Retinal pigment epithelial cell (primary cell): ENCODE results near the gene USP35.

ENCODE experiments used
- DNase-seq: peaks from one replicate; pipeline ENCODE4 v3.0.0-alpha.2; 2010; ENCODE audit warnings: low read depth
- H3K4me3 ChIP-seq: 2 replicates; pipeline ENCODE4 v1.5.1; 2011; ENCODE audit warnings: mild to moderate bottlenecking, low read length, control low read depth, moderate library complexity
- TF ChIP-seq, protein P1 (sequence below): conservative IDR thresholded peaks from 2 replicates; pipeline ENCODE4 v1.5.1; 2011; ENCODE audit warnings: low read depth, low read length, control low read depth, inconsistent platforms

Gene USP35

GRCh38 chr11:78253797-78254196, 65.1 kb downstream of the USP35 start:
- H3K4me3 ChIP-seq, result no peak overlapping the region
- no peak for DNase-seq
- TF ChIP-seq, protein P1, sequence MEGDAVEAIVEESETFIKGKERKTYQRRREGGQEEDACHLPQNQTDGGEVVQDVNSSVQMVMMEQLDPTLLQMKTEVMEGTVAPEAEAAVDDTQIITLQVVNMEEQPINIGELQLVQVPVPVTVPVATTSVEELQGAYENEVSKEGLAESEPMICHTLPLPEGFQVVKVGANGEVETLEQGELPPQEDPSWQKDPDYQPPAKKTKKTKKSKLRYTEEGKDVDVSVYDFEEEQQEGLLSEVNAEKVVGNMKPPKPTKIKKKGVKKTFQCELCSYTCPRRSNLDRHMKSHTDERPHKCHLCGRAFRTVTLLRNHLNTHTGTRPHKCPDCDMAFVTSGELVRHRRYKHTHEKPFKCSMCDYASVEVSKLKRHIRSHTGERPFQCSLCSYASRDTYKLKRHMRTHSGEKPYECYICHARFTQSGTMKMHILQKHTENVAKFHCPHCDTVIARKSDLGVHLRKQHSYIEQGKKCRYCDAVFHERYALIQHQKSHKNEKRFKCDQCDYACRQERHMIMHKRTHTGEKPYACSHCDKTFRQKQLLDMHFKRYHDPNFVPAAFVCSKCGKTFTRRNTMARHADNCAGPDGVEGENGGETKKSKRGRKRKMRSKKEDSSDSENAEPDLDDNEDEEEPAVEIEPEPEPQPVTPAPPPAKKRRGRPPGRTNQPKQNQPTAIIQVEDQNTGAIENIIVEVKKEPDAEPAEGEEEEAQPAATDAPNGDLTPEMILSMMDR, result no peak

DNA sequence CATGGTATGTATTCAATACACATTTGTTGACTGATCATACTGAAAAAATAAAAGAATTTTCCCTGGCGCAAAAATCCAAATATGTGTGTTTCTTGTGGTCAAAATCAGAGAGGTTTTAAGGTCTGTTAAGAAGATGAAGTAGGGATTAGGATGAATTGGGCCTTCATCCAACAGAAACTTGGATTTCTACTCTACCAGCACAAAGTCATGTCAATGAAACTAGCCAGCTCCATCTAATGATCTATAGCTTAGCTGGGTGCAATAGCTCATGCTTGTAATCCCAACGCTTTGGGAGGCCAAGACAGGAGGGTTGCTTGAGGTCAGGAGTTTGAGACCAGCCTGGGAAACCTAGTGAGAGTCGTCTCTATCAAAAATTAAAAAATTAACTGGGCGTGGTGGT, 65.5 kb downstream of the USP35 start:
- TF ChIP-seq, protein P1, result no peak
- H3K4me3 ChIP-seq, result no peak overlapping the region
- DNase-seq, result peak; percentile 51

- TF ChIP-seq, protein P1, result no peak
- H3K4me3 ChIP-seq, result no peak overlapping the region
- no peak for DNase-seq
These were observed 67.2 kb downstream of the USP35 start for GRCh38 chr11:78255919-78256318.

GRCh38 chr11:78256962-78257361, 68.2 kb downstream of the USP35 start:
- no peak overlapping the region for H3K4me3 ChIP-seq
- TF ChIP-seq, protein P1, result no peak
- peak; percentile 14 for DNase-seq

- H3K4me3 ChIP-seq, result no peak overlapping the region
- DNase-seq, result no peak
- TF ChIP-seq, protein P1, result no peak
These were observed 68.9 kb downstream of the USP35 start for GRCh38 chr11:78257654-78258053.

- no peak overlapping the region for H3K4me3 ChIP-seq
- DNase-seq, result no peak
- TF ChIP-seq, protein P1, result no peak
These were observed 71.2 kb downstream of the USP35 start for GRCh38 chr11:78259777-78260487.

- TF ChIP-seq, protein P1, result no peak
- no peak overlapping the region for H3K4me3 ChIP-seq
- no peak for DNase-seq
These were observed 72.6 kb downstream of the USP35 start for GRCh38 chr11:78261367-78261766.
